ENCODE data around the gene ARCN1. TPM values are rescaled to one million over a fixed set of nuclear protein-coding genes. Genes with fewer than 3 reads are reported as not detected.
"Not testable (repeated sequence)": the region's sequence is repeated elsewhere in the genome, so short reads cannot be mapped to it uniquely, and the experiment has no call there.

ARCN1 gene
- total and polyA plus RNA-seq, 5 donors, result 69.1 to 138 (median 97.0) TPM

- ATAC-seq (no peak), DNase-seq (no peak)
- Histone ChIP-seq H3K4me3 (ENCODE audit: low read length) (peak overlapping the region; percentile 84), H3K4me1 (ENCODE audit: control insufficient read depth, insufficient read depth, low read length) (no peaks in the 10 kb centered on the region), H3K27me3 (ENCODE audit: control insufficient read depth, insufficient read depth) (no peaks in the 10 kb centered on the region), H3K9me3 (ENCODE audit: control insufficient read depth, low read length) (no peaks in the 10 kb centered on the region), H3K27ac (ENCODE audit: low read length) (peak overlapping the region; percentile 60)
- whole genome bisulfite sequencing, result 60% methylated on average over 7 of the region's 7 CpGs
- intact Hi-C loops (cut with DNase I), result loop anchor here in 2 of 4 donors (5.0 kb wide), 1 partner anchor 50 kb away; no protein-coding TSS in a partner anchor
Observed at GRCh38 chr11:118606844-118607228, 34.6 kb downstream of the ARCN1 start.

GRCh38 chr11:118607401-118608359, 35.5 kb downstream of the ARCN1 start, which contains the start of gene PHLDB1:
TSS of gene PHLDB1 (plus strand) at chr11:118607615. CDS start at chr11:118613837, 6,222 bp downstream.
- 1% methylated on average over 72 of the region's 72 CpGs for WGBS
- peak; percentile 40 to 53 for ATAC-seq
- peak; percentile 80 to 92 (median 91) for DNase-seq
- intact Hi-C loops (cut with DNase I), result loop anchor here in 2 of 4 donors (5.0 kb wide), 1 partner anchor 50 kb away; no protein-coding TSS in a partner anchor
- peaks cover 3% of the 10 kb centered on the region for H3K4me1 ChIP-seq (ENCODE audit: control insufficient read depth, insufficient read depth, low read length)
- H3K9me3 ChIP-seq (ENCODE audit: control insufficient read depth, low read length), result no peaks in the 10 kb centered on the region
- H3K4me3 ChIP-seq (ENCODE audit: low read length), result peak within 1 kb of the TSS; percentile 84
- no peaks in the 10 kb centered on the region for H3K27me3 ChIP-seq (ENCODE audit: control insufficient read depth, insufficient read depth)
- H3K27ac ChIP-seq (ENCODE audit: low read length), result peak within 1 kb of the TSS; percentile 95

GRCh38 chr11:118608360-118609227, 36.4 kb downstream of the ARCN1 start:
- peaks cover 4% of the 10 kb centered on the region for H3K4me1 ChIP-seq (ENCODE audit: control insufficient read depth, insufficient read depth, low read length)
- H3K27me3 ChIP-seq (ENCODE audit: control insufficient read depth, insufficient read depth), result no peaks in the 10 kb centered on the region
- 10% methylated on average over 69 of the region's 69 CpGs for WGBS
- H3K9me3 ChIP-seq (ENCODE audit: control insufficient read depth, low read length), result no peaks in the 10 kb centered on the region
- ATAC-seq (peak; percentile 58 to 72), DNase-seq (peak; percentile 91 to 93 (median 93))
- peak overlapping the region; percentile 84 for H3K4me3 ChIP-seq (ENCODE audit: low read length)
- peak overlapping the region; percentile 95 for H3K27ac ChIP-seq (ENCODE audit: low read length)
- intact Hi-C loops (cut with DNase I), result loop anchor here in 2 of 4 donors (5.0 kb wide), 1 partner anchor 49 kb away; no protein-coding TSS in a partner anchor

GRCh38 chr11:118609380-118610224, 37.4 kb downstream of the ARCN1 start:
- ATAC-seq (peak in 1 of 2 donors; percentile 1), DNase-seq (peak; percentile 54 to 78 (median 72))
- Histone ChIP-seq H3K9me3 (ENCODE audit: control insufficient read depth, low read length) (no peaks in the 10 kb centered on the region), H3K4me3 (ENCODE audit: low read length) (peak overlapping the region; percentile 84), H3K27me3 (ENCODE audit: control insufficient read depth, insufficient read depth) (no peaks in the 10 kb centered on the region), H3K27ac (ENCODE audit: low read length) (peak overlapping the region; percentile 75), H3K4me1 (ENCODE audit: control insufficient read depth, insufficient read depth, low read length) (peaks cover 7% of the 10 kb centered on the region)
- intact Hi-C loops (cut with DNase I), result loop anchor here in 2 of 4 donors (5.0 kb wide), 1 partner anchor 48 kb away; no protein-coding TSS in a partner anchor
- WGBS, result 26% methylated on average over 57 of the region's 57 CpGs

- H3K9me3 ChIP-seq (ENCODE audit: control insufficient read depth, low read length), result no peaks in the 10 kb centered on the region
- peak overlapping the region; percentile 75 for H3K27ac ChIP-seq (ENCODE audit: low read length)
- H3K4me1 ChIP-seq (ENCODE audit: control insufficient read depth, insufficient read depth, low read length), result peaks cover 7% of the 10 kb centered on the region
- peak; percentile 42 to 73 (median 68) for DNase-seq
- 18% methylated on average over 42 of the region's 42 CpGs for WGBS
- peak overlapping the region; percentile 84 for H3K4me3 ChIP-seq (ENCODE audit: low read length)
- intact Hi-C loops (cut with DNase I), result no loop called here
- H3K27me3 ChIP-seq (ENCODE audit: control insufficient read depth, insufficient read depth), result no peaks in the 10 kb centered on the region
- no peak for ATAC-seq
Observed at GRCh38 chr11:118610225-118610772, 38.1 kb downstream of the ARCN1 start.

GRCh38 chr11:118610773-118611432, 38.7 kb downstream of the ARCN1 start:
- ATAC-seq (peak; percentile 33 to 38), DNase-seq (peak; percentile 83 to 95 (median 94))
- 4% methylated on average over 54 of the region's 54 CpGs for WGBS
- Histone ChIP-seq H3K27me3 (ENCODE audit: control insufficient read depth, insufficient read depth) (no peaks in the 10 kb centered on the region), H3K4me3 (ENCODE audit: low read length) (peak overlapping the region; percentile 84), H3K4me1 (ENCODE audit: control insufficient read depth, insufficient read depth, low read length) (peaks cover 7% of the 10 kb centered on the region), H3K9me3 (ENCODE audit: control insufficient read depth, low read length) (no peaks in the 10 kb centered on the region), H3K27ac (ENCODE audit: low read length) (peak overlapping the region; percentile 59)
- intact Hi-C loops (cut with DNase I), result no loop called here

- not testable (repeated sequence) for H3K27me3 ChIP-seq (ENCODE audit: control insufficient read depth, insufficient read depth)
Observed at GRCh38 chr11:118611433-118611795, 39.2 kb downstream of the ARCN1 start.

GRCh38 chr11:118612378-118612777, 40.2 kb downstream of the ARCN1 start:
- peaks cover 7% of the 10 kb centered on the region for H3K4me1 ChIP-seq (ENCODE audit: control insufficient read depth, insufficient read depth, low read length)
- no peaks in the 10 kb centered on the region for H3K27me3 ChIP-seq (ENCODE audit: control insufficient read depth, insufficient read depth)
- ATAC-seq (peak; percentile 17 to 59), DNase-seq (peak; percentile 83 to 89 (median 85))
- WGBS, result 31% methylated on average over 7 of the region's 7 CpGs
- intact Hi-C loops (cut with DNase I), result no loop called here
- H3K4me3 ChIP-seq (ENCODE audit: low read length), result no peak overlapping the region
- H3K27ac ChIP-seq (ENCODE audit: low read length), result peak overlapping the region; percentile 61
- H3K9me3 ChIP-seq (ENCODE audit: control insufficient read depth, low read length), result no peaks in the 10 kb centered on the region

More at GRCh38 chr11:118611433-118611795, 39.2 kb downstream of the ARCN1 start:
- peak in 1 of 3 donors; percentile 43 for DNase-seq
- ATAC-seq; H3K27ac ChIP-seq (ENCODE audit: low read length); H3K4me1 ChIP-seq (ENCODE audit: control insufficient read depth, insufficient read depth, low read length); intact Hi-C loops (cut with DNase I); H3K9me3 ChIP-seq (ENCODE audit: control insufficient read depth, low read length): not testable (repeated sequence)
- peak overlapping the region; percentile 84 for H3K4me3 ChIP-seq (ENCODE audit: low read length)
- 56% methylated on average over 19 of the region's 19 CpGs for WGBS

GRCh38 chr11:118614511-118614910, 42.3 kb downstream of the ARCN1 start:
- no peaks in the 10 kb centered on the region for H3K9me3 ChIP-seq (ENCODE audit: control insufficient read depth, low read length)
- DNase-seq (peak in 1 of 3 donors; percentile 9), ATAC-seq (no peak)
- H3K4me1 ChIP-seq (ENCODE audit: control insufficient read depth, insufficient read depth, low read length), result peaks cover 14% of the 10 kb centered on the region
- intact Hi-C loops (cut with DNase I), result no loop called here
- H3K27me3 ChIP-seq (ENCODE audit: control insufficient read depth, insufficient read depth), result no peaks in the 10 kb centered on the region
- no peak overlapping the region for H3K4me3 ChIP-seq (ENCODE audit: low read length)
- WGBS, result 74% methylated on average over 7 of the region's 7 CpGs
- H3K27ac ChIP-seq (ENCODE audit: low read length), result no peak overlapping the region

Measured in right cardiac atrium (tissue), 5 donors.